NOMO-1 (cell line): Measurements from ENCODE around the gene AMZ2.
"Not testable (repeated sequence)": the region's sequence is repeated elsewhere in the genome, so short reads cannot be mapped to it uniquely, and the experiment has no call there.

Experiments used
- DNase-seq, 2 experiments: peaks; one replicate each; lab custom pipeline; 2025; ENCODE audit not compliant: unreplicated experiment in 2 of 2; lab: John Stamatoyannopoulos, UW

AMZ2 gene

GRCh38 chr17:68247445-68248198 is at the start of gene AMZ2:
Gene AMZ2 (plus strand): TSS chr17:68248043. CDS start chr17:68250188, 2,145 bp downstream.
- peak; percentile 78 to 91 for DNase-seq

GRCh38 chr17:68198931-68199836 is 48.7 kb upstream of the AMZ2 start:
- no peak for DNase-seq

GRCh38 chr17:68199837-68200688 is 47.8 kb upstream of the AMZ2 start:
- DNase-seq: peak in 1 of 2 experiments; percentile 14

GRCh38 chr17:68200689-68201417 is 47.0 kb upstream of the AMZ2 start:
- DNase-seq: peak; percentile 60 to 63

GRCh38 chr17:68201418-68201771 is 46.4 kb upstream of the AMZ2 start:
- DNase-seq: not testable (repeated sequence)

GRCh38 chr17:68202321-68202720 is 45.5 kb upstream of the AMZ2 start:
- DNase-seq: not testable (repeated sequence)

- DNase-seq: peak in 1 of 2 experiments; percentile 36
These were observed 43.1 kb upstream of the AMZ2 start for GRCh38 chr17:68204736-68205135.

- peak; percentile 89 to 90 for DNase-seq
These were observed 42.5 kb upstream of the AMZ2 start for GRCh38 chr17:68205251-68205807.

GRCh38 chr17:68205808-68206720 is 41.8 kb upstream of the AMZ2 start:
- DNase-seq: peak in 1 of 2 experiments; percentile 24

GRCh38 chr17:68207651-68208253 is 40.1 kb upstream of the AMZ2 start:
- no peak for DNase-seq

- not testable (repeated sequence) for DNase-seq
These were observed 39.2 kb upstream of the AMZ2 start for GRCh38 chr17:68208651-68209050.

- DNase-seq: not testable (repeated sequence)
These were observed 38.5 kb upstream of the AMZ2 start for GRCh38 chr17:68209191-68209900.

- DNase-seq: no peak
These were observed 37.1 kb upstream of the AMZ2 start for GRCh38 chr17:68210570-68211315.

- peak; percentile 3 to 57 for DNase-seq
These were observed 34.1 kb upstream of the AMZ2 start for GRCh38 chr17:68213428-68214411.

- DNase-seq: not testable (repeated sequence)
These were observed 32.4 kb upstream of the AMZ2 start for GRCh38 chr17:68215453-68215852.

- not testable (repeated sequence) for DNase-seq
These were observed 28.4 kb upstream of the AMZ2 start for GRCh38 chr17:68219429-68219828.
